ENCODE data around the gene NUMA1.

Gene NUMA1

GRCh38 chr11:72040491-72041363 lies 39.6 kb downstream of the NUMA1 start:
- H3K4me3 ChIP-seq (ENCODE audit: control insufficient read depth in 1 of 7, extremely low read depth in 1 of 7, insufficient read depth in 4 of 7, low read depth in 2 of 7, low read length in 6 of 7) = peak overlapping the region; percentile 67 to 93 (median 82)
- H3K9me3 ChIP-seq (ENCODE audit: control extremely low read depth in 1 of 5, control insufficient read depth in 4 of 5, insufficient read depth in 2 of 5, low read depth in 1 of 5, low read length in 4 of 5) = no peaks in the 10 kb centered on the region
- H3K27me3 ChIP-seq (replicated peaks in 2 of 5; ENCODE audit: control insufficient read depth in 4 of 5, insufficient read depth in 5 of 5, low read length in 4 of 5) = no peaks in the 10 kb centered on the region
- ChIA-PET POLR2A (interaction anchor here (0.6 to 1.8 kb wide), 12 partner anchors 9 to 390 kb away, joined by 3 to 10 read pairs (median 6); no protein-coding TSS in a partner anchor), CTCF (interaction anchor here (0.7 to 4.8 kb wide), 14 partner anchors 8 to 390 kb away, joined by 3 to 87 read pairs (median 4); partner anchors contain the start of gene ANAPC15)
- peak overlapping the region; percentile 91 to 95 for H3K27ac ChIP-seq (ENCODE audit: insufficient read depth in 1 of 2, low read depth in 1 of 2, low read length in 2 of 2, poor library complexity in 1 of 2, severe bottlenecking in 2 of 2)
- peaks cover 0 to 16% (median under 1%) of the 10 kb centered on the region in 4 experiments for H3K36me3 ChIP-seq (ENCODE audit: control insufficient read depth in 4 of 4, insufficient read depth in 4 of 4, low read length in 3 of 4)
- peaks cover 19 to 65% (median 50%) of the 10 kb centered on the region in 4 experiments for H3K4me1 ChIP-seq (ENCODE audit: control extremely low read depth in 1 of 4, control insufficient read depth in 4 of 4, insufficient read depth in 4 of 4, low read length in 3 of 4)
- WGBS (ENCODE audit: insufficient coverage) = 0% methylated on average over 15 of the region's 23 CpGs
- DNase-seq = peak; percentile 90 to 94 (median 94)

GRCh38 chr11:72039856-72040401 lies 40.4 kb downstream of the NUMA1 start:
- Histone ChIP-seq H3K36me3 (ENCODE audit: control insufficient read depth in 4 of 4, insufficient read depth in 4 of 4, low read length in 3 of 4) (peaks cover 0 to 16% (median 4%) of the 10 kb centered on the region in 4 experiments), H3K4me3 (ENCODE audit: control insufficient read depth in 1 of 7, extremely low read depth in 1 of 7, insufficient read depth in 4 of 7, low read depth in 2 of 7, low read length in 6 of 7) (peak overlapping the region; percentile 67 to 93 (median 82)), H3K4me1 (ENCODE audit: control extremely low read depth in 1 of 4, control insufficient read depth in 4 of 4, insufficient read depth in 4 of 4, low read length in 3 of 4) (peaks cover 19 to 65% (median 50%) of the 10 kb centered on the region in 4 experiments), H3K27me3 (replicated peaks in 2 of 5; ENCODE audit: control insufficient read depth in 4 of 5, insufficient read depth in 5 of 5, low read length in 4 of 5) (no peaks in the 10 kb centered on the region), H3K27ac (ENCODE audit: insufficient read depth in 1 of 2, low read depth in 1 of 2, low read length in 2 of 2, poor library complexity in 1 of 2, severe bottlenecking in 2 of 2) (peak overlapping the region; percentile 91 to 95), H3K9me3 (ENCODE audit: control extremely low read depth in 1 of 5, control insufficient read depth in 4 of 5, insufficient read depth in 2 of 5, low read depth in 1 of 5, low read length in 4 of 5) (no peaks in the 10 kb centered on the region)
- no peak for DNase-seq
- ChIA-PET POLR2A (interaction anchor here (0.6 to 1.8 kb wide), 9 partner anchors 8 to 391 kb away, joined by 3 to 10 read pairs (median 6); no protein-coding TSS in a partner anchor), CTCF (interaction anchor here (0.6 to 4.8 kb wide), 20 partner anchors 9 to 391 kb away, joined by 3 to 87 read pairs (median 4); partner anchors contain the start of gene ANAPC15)
- 10% methylated on average over 6 of the region's 6 CpGs for WGBS (ENCODE audit: insufficient coverage)

GRCh38 chr11:72039031-72039855 lies 41.1 kb downstream of the NUMA1 start:
- Histone ChIP-seq H3K4me3 (ENCODE audit: control insufficient read depth in 1 of 7, extremely low read depth in 1 of 7, insufficient read depth in 4 of 7, low read depth in 2 of 7, low read length in 6 of 7) (peak overlapping the region in 6 of 7 experiments; percentile 67 to 93 (median 84)), H3K27me3 (replicated peaks in 2 of 5; ENCODE audit: control insufficient read depth in 4 of 5, insufficient read depth in 5 of 5, low read length in 4 of 5) (no peaks in the 10 kb centered on the region), H3K36me3 (ENCODE audit: control insufficient read depth in 4 of 4, insufficient read depth in 4 of 4, low read length in 3 of 4) (peaks cover 0 to 20% (median 8%) of the 10 kb centered on the region in 4 experiments), H3K4me1 (ENCODE audit: control extremely low read depth in 1 of 4, control insufficient read depth in 4 of 4, insufficient read depth in 4 of 4, low read length in 3 of 4) (peaks cover 19 to 63% (median 50%) of the 10 kb centered on the region in 4 experiments), H3K27ac (ENCODE audit: insufficient read depth in 1 of 2, low read depth in 1 of 2, low read length in 2 of 2, poor library complexity in 1 of 2, severe bottlenecking in 2 of 2) (peak overlapping the region; percentile 57 to 95), H3K9me3 (ENCODE audit: control extremely low read depth in 1 of 5, control insufficient read depth in 4 of 5, insufficient read depth in 2 of 5, low read depth in 1 of 5, low read length in 4 of 5) (no peaks in the 10 kb centered on the region)
- POLR2A ChIA-PET = interaction anchor here (1.5 to 1.7 kb wide), 2 partner anchors 12 to 36 kb away, joined by 3 to 5 read pairs; no protein-coding TSS in a partner anchor
- WGBS (ENCODE audit: insufficient coverage) = 38% methylated on average over 5 of the region's 5 CpGs
- CTCF ChIA-PET = interaction anchor here (0.6 to 4.8 kb wide), 21 partner anchors 11 to 392 kb away, joined by 3 to 87 read pairs (median 4); partner anchors contain the start of gene ANAPC15
- DNase-seq = no peak

- Histone ChIP-seq H3K36me3 (ENCODE audit: control insufficient read depth in 4 of 4, insufficient read depth in 4 of 4, low read length in 3 of 4) (peaks cover 5 to 25% (median 14%) of the 10 kb centered on the region in 4 experiments), H3K9me3 (ENCODE audit: control extremely low read depth in 1 of 5, control insufficient read depth in 4 of 5, insufficient read depth in 2 of 5, low read depth in 1 of 5, low read length in 4 of 5) (no peaks in the 10 kb centered on the region), H3K27me3 (replicated peaks in 2 of 5; ENCODE audit: control insufficient read depth in 4 of 5, insufficient read depth in 5 of 5, low read length in 4 of 5) (no peaks in the 10 kb centered on the region), H3K4me1 (ENCODE audit: control extremely low read depth in 1 of 4, control insufficient read depth in 4 of 4, insufficient read depth in 4 of 4, low read length in 3 of 4) (peaks cover 19 to 61% (median 49%) of the 10 kb centered on the region in 4 experiments), H3K27ac (ENCODE audit: insufficient read depth in 1 of 2, low read depth in 1 of 2, low read length in 2 of 2, poor library complexity in 1 of 2, severe bottlenecking in 2 of 2) (peak overlapping the region; percentile 57 to 95), H3K4me3 (ENCODE audit: control insufficient read depth in 1 of 7, extremely low read depth in 1 of 7, insufficient read depth in 4 of 7, low read depth in 2 of 7, low read length in 6 of 7) (peak overlapping the region in 5 of 7 experiments; percentile 67 to 93 (median 80))
- ChIA-PET CTCF (interaction anchor here (0.9 to 4.8 kb wide), 14 partner anchors 10 to 376 kb away, joined by 3 to 87 read pairs (median 4); no protein-coding TSS in a partner anchor), POLR2A (no interaction called here)
- DNase-seq = no peak
- WGBS (ENCODE audit: insufficient coverage) = no CpG with 5 or more reads among the region's 2 CpGs
These were observed 41.9 kb downstream of the NUMA1 start for GRCh38 chr11:72038491-72038890.

GRCh38 chr11:72037554-72038311 lies 42.6 kb downstream of the NUMA1 start:
- Histone ChIP-seq H3K36me3 (ENCODE audit: control insufficient read depth in 4 of 4, insufficient read depth in 4 of 4, low read length in 3 of 4) (peaks cover 7 to 27% (median 16%) of the 10 kb centered on the region in 4 experiments), H3K27me3 (replicated peaks in 2 of 5; ENCODE audit: control insufficient read depth in 4 of 5, insufficient read depth in 5 of 5, low read length in 4 of 5) (no peaks in the 10 kb centered on the region), H3K4me3 (ENCODE audit: control insufficient read depth in 1 of 7, extremely low read depth in 1 of 7, insufficient read depth in 4 of 7, low read depth in 2 of 7, low read length in 6 of 7) (peak overlapping the region in 2 of 7 experiments; percentile 77 to 88), H3K9me3 (ENCODE audit: control extremely low read depth in 1 of 5, control insufficient read depth in 4 of 5, insufficient read depth in 2 of 5, low read depth in 1 of 5, low read length in 4 of 5) (no peaks in the 10 kb centered on the region), H3K4me1 (ENCODE audit: control extremely low read depth in 1 of 4, control insufficient read depth in 4 of 4, insufficient read depth in 4 of 4, low read length in 3 of 4) (peaks cover 19 to 58% (median 44%) of the 10 kb centered on the region in 4 experiments), H3K27ac (ENCODE audit: insufficient read depth in 1 of 2, low read depth in 1 of 2, low read length in 2 of 2, poor library complexity in 1 of 2, severe bottlenecking in 2 of 2) (peak overlapping the region; percentile 19 to 95)
- 79% methylated on average over 4 of the region's 4 CpGs for WGBS (ENCODE audit: insufficient coverage)
- ChIA-PET POLR2A (no interaction called here), CTCF (interaction anchor here (0.9 to 4.8 kb wide), 7 partner anchors 9 to 57 kb away, joined by 3 to 87 read pairs (median 14); no protein-coding TSS in a partner anchor)
- no peak for DNase-seq

- Histone ChIP-seq H3K4me1 (ENCODE audit: control extremely low read depth in 1 of 4, control insufficient read depth in 4 of 4, insufficient read depth in 4 of 4, low read length in 3 of 4) (peaks cover 12 to 48% (median 34%) of the 10 kb centered on the region in 4 experiments), H3K9me3 (ENCODE audit: control extremely low read depth in 1 of 5, control insufficient read depth in 4 of 5, insufficient read depth in 2 of 5, low read depth in 1 of 5, low read length in 4 of 5) (no peaks in the 10 kb centered on the region), H3K4me3 (ENCODE audit: control insufficient read depth in 1 of 7, extremely low read depth in 1 of 7, insufficient read depth in 4 of 7, low read depth in 2 of 7, low read length in 6 of 7) (peak overlapping the region in 1 of 7 experiments; percentile 22), H3K27ac (ENCODE audit: insufficient read depth in 1 of 2, low read depth in 1 of 2, low read length in 2 of 2, poor library complexity in 1 of 2, severe bottlenecking in 2 of 2) (peak overlapping the region in 1 of 2 experiments; percentile 36), H3K36me3 (ENCODE audit: control insufficient read depth in 4 of 4, insufficient read depth in 4 of 4, low read length in 3 of 4) (peaks cover 7 to 33% (median 16%) of the 10 kb centered on the region in 4 experiments), H3K27me3 (replicated peaks in 2 of 5; ENCODE audit: control insufficient read depth in 4 of 5, insufficient read depth in 5 of 5, low read length in 4 of 5) (no peaks in the 10 kb centered on the region)
- ChIA-PET POLR2A (no interaction called here), CTCF (interaction anchor here (2.1 to 24.5 kb wide), 4 partner anchors 8 to 59 kb away, joined by 7 to 394 read pairs (median 48); no protein-coding TSS in a partner anchor)
- DNase-seq = peak in 2 of 3 donors; percentile 14 to 20
- 71% methylated on average over 3 of the region's 3 CpGs for WGBS (ENCODE audit: insufficient coverage)
These were observed 43.7 kb downstream of the NUMA1 start for GRCh38 chr11:72036687-72037086.
